C4-2B (cell line): ENCODE results near the gene PNRC2.
"Not testable (repeated sequence)": the region's sequence is repeated elsewhere in the genome, so short reads cannot be mapped to it uniquely, and the experiment has no call there.

Experiments
- H3K27ac ChIP-seq: fragments of 450-650 bp; 2 replicates; pipeline ENCODE4 v1.5.1; 2017
- ZFX ChIP-seq: fragments of 450-650 bp; IDR thresholded peaks from 2 replicates; pipeline ENCODE4 v1.6.1; 2017
- TF ChIP-seq, protein P1 (sequence below): fragments of 450-650 bp; conservative IDR thresholded peaks from 2 replicates; pipeline ENCODE4 v1.5.1; 2017; ENCODE audit warnings: mild to moderate bottlenecking

Gene PNRC2

DNA sequence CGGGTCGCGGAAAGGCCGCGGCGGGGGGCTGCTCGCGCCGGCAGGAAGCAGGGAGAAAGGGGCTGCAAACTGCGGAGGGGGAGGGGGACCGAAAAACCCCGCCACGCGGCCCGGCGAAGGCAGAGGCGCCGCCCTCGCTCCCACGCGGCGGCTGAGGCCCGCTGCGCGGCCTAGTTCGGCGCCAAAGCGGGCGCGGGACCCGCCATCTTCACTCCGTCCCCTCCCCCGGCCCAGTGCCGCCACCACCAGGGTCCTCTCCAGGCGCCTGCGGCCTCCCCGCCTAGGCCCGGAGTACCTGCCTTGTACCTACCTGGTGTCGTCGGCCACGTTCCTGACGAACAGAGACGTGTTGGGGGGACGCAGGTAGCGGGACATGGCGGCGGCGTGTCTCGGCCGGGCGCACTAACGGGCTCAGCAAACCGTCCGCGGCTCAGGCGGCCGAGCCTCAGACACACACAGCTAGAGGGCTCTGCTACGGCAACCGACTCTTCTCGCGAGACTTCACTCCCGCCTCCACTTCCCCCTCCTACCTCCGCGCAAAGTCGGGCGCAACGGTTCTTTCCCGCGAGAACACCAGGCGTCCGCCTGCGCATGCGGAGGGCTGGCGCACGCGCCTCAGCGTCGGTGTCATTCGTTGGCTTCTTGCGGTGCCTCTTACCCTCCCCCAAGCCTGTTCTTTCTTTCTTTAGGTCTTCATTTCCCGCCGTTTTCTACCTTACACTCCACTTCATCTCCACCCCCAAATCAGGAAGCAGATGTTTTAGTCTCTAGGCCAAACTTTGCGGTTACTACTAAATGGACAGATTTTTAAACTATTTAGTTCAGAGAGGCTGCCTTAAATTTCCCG is 20.5 kb downstream of the PNRC2 start, which contains the start of gene SRSF10:
TSS of gene SRSF10 (minus strand) at position 447 of the 847 bp plus-strand sequence. CDS start at position 375, 72 bp downstream.
- peak; percentile 92 for TF ChIP-seq ZFX
- TF ChIP-seq, protein P1, sequence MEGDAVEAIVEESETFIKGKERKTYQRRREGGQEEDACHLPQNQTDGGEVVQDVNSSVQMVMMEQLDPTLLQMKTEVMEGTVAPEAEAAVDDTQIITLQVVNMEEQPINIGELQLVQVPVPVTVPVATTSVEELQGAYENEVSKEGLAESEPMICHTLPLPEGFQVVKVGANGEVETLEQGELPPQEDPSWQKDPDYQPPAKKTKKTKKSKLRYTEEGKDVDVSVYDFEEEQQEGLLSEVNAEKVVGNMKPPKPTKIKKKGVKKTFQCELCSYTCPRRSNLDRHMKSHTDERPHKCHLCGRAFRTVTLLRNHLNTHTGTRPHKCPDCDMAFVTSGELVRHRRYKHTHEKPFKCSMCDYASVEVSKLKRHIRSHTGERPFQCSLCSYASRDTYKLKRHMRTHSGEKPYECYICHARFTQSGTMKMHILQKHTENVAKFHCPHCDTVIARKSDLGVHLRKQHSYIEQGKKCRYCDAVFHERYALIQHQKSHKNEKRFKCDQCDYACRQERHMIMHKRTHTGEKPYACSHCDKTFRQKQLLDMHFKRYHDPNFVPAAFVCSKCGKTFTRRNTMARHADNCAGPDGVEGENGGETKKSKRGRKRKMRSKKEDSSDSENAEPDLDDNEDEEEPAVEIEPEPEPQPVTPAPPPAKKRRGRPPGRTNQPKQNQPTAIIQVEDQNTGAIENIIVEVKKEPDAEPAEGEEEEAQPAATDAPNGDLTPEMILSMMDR = peak; percentile 17
- H3K27ac ChIP-seq = peak within 1 kb of the TSS; percentile 99

DNA sequence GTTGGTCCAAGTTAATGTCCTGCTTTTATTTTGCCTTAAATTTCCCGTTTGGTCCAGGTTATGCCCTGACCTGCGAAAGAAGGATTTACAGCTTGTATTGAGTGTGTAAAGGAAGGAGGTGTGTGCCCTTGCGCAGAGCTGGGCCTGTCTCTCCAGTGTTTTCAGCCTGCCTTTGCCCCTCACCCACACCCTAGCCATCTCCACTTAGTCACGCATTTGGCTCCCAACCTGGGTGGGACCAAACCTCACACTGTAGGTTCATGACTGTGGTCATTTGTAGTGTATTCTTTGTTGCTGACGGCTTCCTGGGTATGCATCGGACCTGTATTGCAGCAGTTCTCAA is 21.1 kb downstream of the PNRC2 start:
- peak overlapping the region; percentile 99 for H3K27ac ChIP-seq
- TF ChIP-seq, protein P1 = no peak
- TF ChIP-seq ZFX = no peak

DNA sequence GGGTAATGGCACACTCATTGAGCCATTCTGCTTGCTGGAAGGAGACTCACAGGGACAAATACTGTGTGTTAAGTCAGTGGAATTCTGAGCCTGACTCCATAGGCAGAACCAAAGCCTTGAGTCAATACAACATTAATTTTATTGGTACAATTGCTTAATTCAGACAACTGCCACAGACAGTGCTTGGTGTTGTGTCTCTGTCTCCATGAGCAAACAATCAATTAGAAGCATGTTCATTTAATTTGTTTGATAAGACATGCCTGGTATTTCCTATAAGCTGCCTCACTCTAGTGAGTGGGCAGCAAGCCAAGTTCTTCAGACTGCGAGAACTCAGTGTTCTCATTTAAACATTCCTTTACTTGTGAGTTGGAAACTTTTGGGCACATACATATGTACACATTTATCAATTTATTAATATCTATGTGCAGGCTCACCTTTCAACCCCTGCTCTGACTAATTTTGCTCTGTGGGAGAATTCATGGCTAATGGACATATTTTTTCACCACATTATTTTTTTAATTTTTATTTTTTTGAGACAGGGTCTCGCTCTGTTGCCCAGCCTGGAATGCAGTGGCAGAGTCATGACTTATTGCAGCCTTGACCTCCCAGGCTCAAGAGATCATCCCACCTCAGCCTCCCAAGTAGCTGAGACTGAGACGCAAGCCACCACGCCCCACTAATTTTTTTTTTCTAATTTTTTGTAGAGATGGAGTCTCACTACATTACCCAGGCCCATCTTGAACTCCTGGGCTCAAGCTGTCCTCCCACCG is 25.0 kb downstream of the PNRC2 start:
- H3K27ac ChIP-seq = peak overlapping the region; percentile 99

DNA sequence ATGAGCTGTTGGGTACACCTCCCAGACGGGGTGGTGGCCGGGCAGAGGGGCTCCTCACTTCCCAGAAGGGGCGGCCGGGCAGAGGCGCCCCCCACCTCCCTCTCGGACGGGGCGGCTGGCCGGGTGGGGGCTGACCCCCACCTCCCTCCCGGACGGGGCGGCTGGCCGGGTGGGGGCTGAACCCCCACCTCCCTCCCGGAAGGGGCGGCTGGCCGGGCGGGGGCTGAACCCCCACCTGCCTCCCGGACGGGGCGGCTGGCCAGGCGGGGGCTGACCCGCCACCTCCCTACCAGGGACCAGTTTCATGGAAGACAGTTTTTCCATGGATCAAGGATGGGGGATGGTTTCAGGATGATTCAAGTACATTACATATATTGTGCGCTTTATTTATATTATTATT is 27.4 kb downstream of the PNRC2 start:
- H3K27ac ChIP-seq = not testable (repeated sequence)

More for the DNA sequence above, 25.0 kb downstream of the PNRC2 start:
- TF ChIP-seq ZFX = no peak
- TF ChIP-seq, protein P1 = no peak

DNA sequence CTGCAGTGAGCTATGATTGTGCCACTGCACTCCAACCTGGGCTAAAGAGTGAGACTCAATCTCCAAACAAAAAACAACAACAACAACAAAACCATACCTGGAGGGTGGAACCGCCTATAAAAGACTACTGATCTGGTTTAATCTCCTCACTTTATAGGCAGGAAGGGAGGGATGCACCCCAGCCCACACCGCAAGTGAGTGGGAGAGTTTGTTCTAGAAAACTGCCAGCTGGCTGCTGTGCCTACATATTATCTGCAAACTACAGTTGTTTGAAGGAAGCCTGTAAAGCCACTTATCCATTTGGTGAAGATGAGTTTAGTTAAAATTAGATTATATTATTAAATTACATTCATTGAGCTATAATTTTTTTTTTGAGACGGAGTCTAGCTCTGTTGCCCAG is 29.6 kb downstream of the PNRC2 start:
- no peak overlapping the region for H3K27ac ChIP-seq
- TF ChIP-seq ZFX = no peak
- TF ChIP-seq, protein P1 = no peak

DNA sequence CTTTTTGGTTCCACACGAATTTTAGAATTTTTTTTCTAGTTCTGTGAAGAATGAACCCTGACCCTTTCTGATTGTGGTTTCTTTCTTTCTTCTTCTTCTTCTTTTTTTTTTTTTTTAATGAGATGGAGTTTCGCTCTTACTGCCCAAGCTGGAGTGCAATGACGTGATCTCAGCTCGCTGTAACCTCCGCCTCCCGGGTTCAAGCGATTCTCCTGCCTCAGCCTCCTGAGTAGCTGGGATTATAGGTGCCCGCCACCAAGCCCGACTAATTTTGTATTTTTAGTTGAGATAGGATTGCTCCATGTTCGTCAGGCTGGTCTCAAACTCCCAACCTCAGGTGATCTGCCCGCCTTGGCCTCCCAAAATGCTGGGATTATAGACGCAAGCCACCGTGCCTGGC is 32.4 kb downstream of the PNRC2 start:
- not testable (repeated sequence) for H3K27ac ChIP-seq

DNA sequence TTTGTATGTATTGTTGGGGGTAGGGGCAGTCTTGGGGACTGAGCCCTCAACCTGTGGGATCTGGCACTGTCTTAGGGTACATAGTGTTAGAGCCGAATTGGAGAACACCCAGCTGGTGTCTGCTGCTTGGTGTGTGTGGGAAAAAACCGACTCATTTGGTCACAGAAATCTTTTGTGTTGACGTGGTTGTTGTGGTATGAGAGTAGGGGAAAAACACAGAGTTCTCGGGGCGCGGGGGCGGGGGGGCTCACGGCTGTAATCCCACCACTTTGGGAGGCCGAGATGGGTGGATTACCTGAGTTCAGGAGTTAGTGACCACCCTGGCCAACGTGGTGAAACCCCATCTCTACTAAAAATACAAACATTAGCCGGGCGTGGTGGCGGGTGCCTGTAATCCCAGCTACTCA is 35.8 kb downstream of the PNRC2 start:
- no peak overlapping the region for H3K27ac ChIP-seq
- TF ChIP-seq, protein P1 = no peak

DNA sequence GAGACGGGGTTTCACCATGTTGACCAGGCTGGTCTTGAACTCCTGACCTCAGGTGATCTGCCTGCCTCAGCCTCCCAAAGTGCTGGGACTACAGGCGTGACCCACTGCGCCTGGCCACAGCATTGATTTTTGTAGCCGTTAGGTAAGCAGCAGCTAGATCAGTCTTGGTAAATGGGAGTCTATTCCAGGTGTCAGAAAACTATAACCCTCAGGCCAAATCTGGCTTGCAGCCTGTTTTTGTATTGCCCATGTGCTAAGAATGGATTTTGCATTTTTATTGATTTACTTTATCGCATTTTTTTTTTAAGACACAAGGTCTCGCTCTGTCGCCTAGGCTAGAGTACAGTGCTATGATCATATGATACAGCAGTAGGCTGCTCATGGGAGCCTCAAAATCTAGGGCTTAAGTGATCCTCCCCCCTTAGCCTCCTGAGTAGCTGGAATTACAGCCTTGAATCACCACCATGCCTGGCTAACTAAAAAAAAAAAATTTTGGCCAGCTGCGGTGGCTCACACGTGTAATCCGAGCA is 37.1 kb downstream of the PNRC2 start:
- no peak overlapping the region for H3K27ac ChIP-seq
- no peak for TF ChIP-seq ZFX
- TF ChIP-seq, protein P1 = no peak
